Caco-2 (cell line): ENCODE data around the gene CRELD1. TPM values are rescaled to one million over a fixed set of nuclear protein-coding genes. Genes with fewer than 3 reads are reported as not detected.

ENCODE experiments used
- BruUV-seq: library from RNA; stranded (reverse); fragments of 400-500 nt; replicated peaks from 2 replicates; lab custom pipeline; 2021; lab: Mats Ljungman, UMichigan
- CTCF ChIA-PET: fragments of 300-600 bp; sonication (Branson Sonifier 250); formaldehyde crosslinking; loops from one replicate; lab custom pipeline; 2022; ENCODE audit warnings: antibody characterized with exemption; lab: Charles Lee
- POLR2A ChIA-PET: fragments of 300-600 bp; sonication (Branson Sonifier 250); formaldehyde crosslinking; loops from one replicate; lab custom pipeline; 2022; ENCODE audit warnings: antibody characterized with exemption; lab: Charles Lee
- DNase-seq, 2 experiments: peaks; one replicate each; pipeline versions ENCODE4 v3.0.0 to v3.0.0-alpha.2; 2020 to 2022
- H3K27me3 ChIP-seq: replicated peaks from 2 replicates; pipeline ENCODE4 v1.6.0; 2011; ENCODE audit warnings: low read length; ENCODE audit not compliant: control insufficient read depth, insufficient read depth
- H3K36me3 ChIP-seq: 2 replicates; pipeline ENCODE4 v1.5.1; 2011; ENCODE audit warnings: low read length; ENCODE audit not compliant: control insufficient read depth, insufficient read depth
- H3K4me1 ChIP-seq: fragments of 250-450 bp; sonication (Bioruptor Pico); 2 replicates; pipeline ENCODE4 v1.5.1; 2020; ENCODE audit warnings: mild to moderate bottlenecking
- H3K4me3 ChIP-seq: 2 replicates; pipeline ENCODE4 v1.5.1; 2011; ENCODE audit warnings: low read depth, mild to moderate bottlenecking, control low read depth, low read length
- H3K9me3 ChIP-seq: fragments of 250-450 bp; sonication (Bioruptor Pico); 2 replicates; pipeline ENCODE4 v1.5.1; 2020; ENCODE audit warnings: mild to moderate bottlenecking, moderate library complexity
- H3K27ac Mint-ChIP-seq: one replicate; pipeline ENCODE4 v1.8.0; 2022; ENCODE audit warnings: mixed read lengths; ENCODE audit not compliant: unreplicated experiment
- H3K27me3 Mint-ChIP-seq: one replicate; pipeline ENCODE4 v1.8.0; 2022; ENCODE audit warnings: mixed read lengths; ENCODE audit not compliant: insufficient read depth, unreplicated experiment
- H3K36me3 Mint-ChIP-seq: one replicate; pipeline ENCODE4 v1.8.0; 2022; ENCODE audit warnings: mild to moderate bottlenecking, mixed read lengths; ENCODE audit not compliant: insufficient read depth, unreplicated experiment
- H3K4me1 Mint-ChIP-seq: one replicate; pipeline ENCODE4 v1.8.0; 2022; ENCODE audit warnings: low read depth, mixed read lengths; ENCODE audit not compliant: unreplicated experiment
- H3K4me3 Mint-ChIP-seq: one replicate; pipeline ENCODE4 v1.8.0; 2022; ENCODE audit warnings: mild to moderate bottlenecking, moderate library complexity, mixed read lengths; ENCODE audit not compliant: unreplicated experiment
- H3K9me3 Mint-ChIP-seq: one replicate; pipeline ENCODE4 v1.8.0; 2022; ENCODE audit warnings: mixed read lengths; ENCODE audit not compliant: unreplicated experiment
- CTCF ChIP-seq, 2 experiments: fragments of 200-600 bp in 1 of 2; IDR thresholded peaks; 1 replicate in 1 of 2; 2 replicates in 1 of 2; pipeline versions ENCODE4 v1.5.1 to v1.8.0; 2011 to 2022; ENCODE audit warnings: antibody characterized with exemption in 1 of 2, control low read depth in 1 of 2, inconsistent platforms in 1 of 2, low read depth in 1 of 2, low read length in 1 of 2, mild to moderate bottlenecking in 1 of 2, moderate library complexity in 1 of 2; ENCODE audit not compliant: insufficient read depth in 1 of 2, severe bottlenecking in 1 of 2, unreplicated experiment in 1 of 2
- intact Hi-C: fragments of 100-400 bp; cut with micrococcal nuclease; formaldehyde crosslinking; loops from one replicate; pipeline ENCODE4 v1.10.0; 2022; ENCODE audit not compliant: unreplicated experiment
- total RNA-seq: library from RNA; stranded (reverse); gene quantifications from 2 replicates; pipeline ENCODE4 v1.2.3, GENCODE V29; 2022

CRELD1 gene
- total RNA-seq, 1 experiment from 2014 or later, result 18.3 TPM

- H3K9me3 Mint-ChIP-seq, result no peaks in the 10 kb centered on the region
- intact Hi-C loops, result no loop called here
Measured at GRCh38 chr3:9886328-9886727, 47.3 kb upstream of the CRELD1 start.

DNA sequence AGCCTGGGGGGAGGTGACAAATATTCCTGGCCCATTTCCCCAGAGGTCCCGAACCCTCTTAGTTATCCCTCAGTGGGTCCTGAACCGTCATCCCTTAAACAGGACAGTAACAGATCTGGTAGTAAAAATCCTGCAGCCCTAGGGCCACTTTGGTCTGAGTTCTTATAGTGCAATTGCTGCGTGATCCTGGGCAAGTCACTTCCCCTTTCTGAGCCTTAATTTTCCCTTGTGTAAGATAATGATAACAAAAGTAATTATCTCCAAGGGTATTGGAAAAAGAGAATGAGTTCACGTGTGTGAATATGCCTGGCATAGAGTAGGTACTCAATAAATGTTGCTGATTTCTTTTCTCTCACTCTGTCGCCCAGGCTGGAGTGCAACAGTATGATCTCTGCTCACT lies 46.2 kb upstream of the CRELD1 start:
- H3K27me3 ChIP-seq, result no peaks in the 10 kb centered on the region
- peaks cover 16% of the 10 kb centered on the region for H3K36me3 Mint-ChIP-seq
- peaks cover 18% of the 10 kb centered on the region for H3K4me1 Mint-ChIP-seq
- no peak for DNase-seq
- no peaks in the 10 kb centered on the region for H3K9me3 Mint-ChIP-seq
- H3K27me3 Mint-ChIP-seq, result no peaks in the 10 kb centered on the region
- H3K27ac Mint-ChIP-seq, result no peak overlapping the region
- TF ChIP-seq CTCF (IDR thresholded peaks at IDR 0.05; ENCODE audit: insufficient read depth in 1 of 2, low read depth in 1 of 2, low read length in 1 of 2, severe bottlenecking in 1 of 2, unreplicated experiment in 1 of 2), result no peak
- peaks cover 17% of the 10 kb centered on the region for H3K4me1 ChIP-seq
- no peaks in the 10 kb centered on the region for H3K9me3 ChIP-seq
- no peak overlapping the region for H3K4me3 Mint-ChIP-seq
- intact Hi-C loops, result no loop called here
- POLR2A ChIA-PET, result no interaction called here
- H3K4me3 ChIP-seq, result no peak overlapping the region
- BruUV-seq, result no TSS peak
- peaks cover 3% of the 10 kb centered on the region; the same call in 1 of the 2 replicates for H3K36me3 ChIP-seq
- CTCF ChIA-PET, result no interaction called here

More at GRCh38 chr3:9886328-9886727, 47.3 kb upstream of the CRELD1 start:
- Mint-ChIP-seq H3K27ac (no peak overlapping the region), H3K4me1 (peaks cover 15% of the 10 kb centered on the region), H3K36me3 (peaks cover 11% of the 10 kb centered on the region), H3K27me3 (no peaks in the 10 kb centered on the region), H3K4me3 (no peak overlapping the region)
- BruUV-seq, result no TSS peak
- H3K27me3 ChIP-seq, result no peaks in the 10 kb centered on the region
- H3K4me1 ChIP-seq, result peaks cover 17% of the 10 kb centered on the region
- CTCF ChIA-PET, result no interaction called here
- no peak overlapping the region for H3K4me3 ChIP-seq
- no peak for TF ChIP-seq CTCF (IDR thresholded peaks at IDR 0.05; ENCODE audit: insufficient read depth in 1 of 2, low read depth in 1 of 2, low read length in 1 of 2, severe bottlenecking in 1 of 2, unreplicated experiment in 1 of 2)
- POLR2A ChIA-PET, result interaction anchor here (0.5 kb wide), 1 partner anchor 46 kb away, joined by 4 read pairs; no protein-coding TSS in a partner anchor
- no peaks in the 10 kb centered on the region for H3K36me3 ChIP-seq
- no peaks in the 10 kb centered on the region for H3K9me3 ChIP-seq
- DNase-seq, result no peak

DNA sequence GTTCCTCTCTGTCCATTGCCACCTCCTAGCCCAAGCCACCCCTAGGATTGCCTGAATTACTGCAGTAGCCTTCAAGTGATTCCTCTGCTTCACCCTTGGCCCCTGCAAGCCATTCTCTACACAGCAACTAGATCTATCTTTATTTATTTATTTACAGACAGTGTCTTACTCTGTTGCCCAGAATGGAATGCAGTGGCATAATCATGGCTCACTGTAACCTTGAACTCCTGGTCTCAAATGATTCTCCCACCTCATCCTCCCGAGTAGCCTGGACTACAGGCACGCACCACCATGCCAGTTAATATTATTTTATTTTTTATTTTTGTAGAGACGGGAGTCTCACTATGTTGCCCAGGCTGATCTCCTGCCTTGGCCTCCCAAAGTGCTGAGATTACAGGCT lies 45.1 kb upstream of the CRELD1 start:
- Mint-ChIP-seq H3K4me1 (peaks cover 26% of the 10 kb centered on the region), H3K4me3 (no peak overlapping the region), H3K27ac (no peak overlapping the region), H3K27me3 (no peaks in the 10 kb centered on the region), H3K9me3 (no peaks in the 10 kb centered on the region), H3K36me3 (peaks cover 27% of the 10 kb centered on the region)
- Histone ChIP-seq H3K27me3 (no peaks in the 10 kb centered on the region), H3K9me3 (no peaks in the 10 kb centered on the region), H3K4me3 (no peak overlapping the region), H3K4me1 (peaks cover 17% of the 10 kb centered on the region), H3K36me3 (peaks cover 3% of the 10 kb centered on the region; the same call in 1 of the 2 replicates)
- CTCF ChIA-PET, result no interaction called here
- DNase-seq, result no peak
- intact Hi-C loops, result no loop called here
- POLR2A ChIA-PET, result no interaction called here
- no TSS peak for BruUV-seq
- no peak for TF ChIP-seq CTCF (IDR thresholded peaks at IDR 0.05; ENCODE audit: insufficient read depth in 1 of 2, low read depth in 1 of 2, low read length in 1 of 2, severe bottlenecking in 1 of 2, unreplicated experiment in 1 of 2)
